ENCODE results near the gene ASTN1.

The ASTN1 gene

GRCh38 chr1:176919386-176920378, 244.8 kb downstream of the ASTN1 start:
- no peak for ATAC-seq

DNA sequence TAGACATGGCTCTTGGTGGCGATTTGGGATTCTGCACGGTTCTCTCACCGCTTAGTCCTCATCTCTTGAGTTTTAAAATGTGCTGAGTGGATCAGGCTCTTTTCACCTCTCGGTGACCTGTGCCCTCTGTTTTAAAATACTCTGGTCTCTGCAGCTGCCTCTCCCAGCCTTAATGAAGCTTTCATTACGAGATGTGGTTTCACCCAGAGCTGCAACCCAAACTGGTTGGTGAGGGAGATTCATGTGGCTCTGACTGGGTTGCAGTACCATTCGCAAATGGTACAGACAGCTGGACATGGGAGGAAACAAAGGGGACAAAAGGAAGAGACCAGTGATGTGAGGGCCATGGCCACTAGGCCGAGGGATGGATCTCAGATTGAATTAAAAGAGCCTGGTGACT, 258.9 kb downstream of the ASTN1 start:
- no peak for ATAC-seq

DNA sequence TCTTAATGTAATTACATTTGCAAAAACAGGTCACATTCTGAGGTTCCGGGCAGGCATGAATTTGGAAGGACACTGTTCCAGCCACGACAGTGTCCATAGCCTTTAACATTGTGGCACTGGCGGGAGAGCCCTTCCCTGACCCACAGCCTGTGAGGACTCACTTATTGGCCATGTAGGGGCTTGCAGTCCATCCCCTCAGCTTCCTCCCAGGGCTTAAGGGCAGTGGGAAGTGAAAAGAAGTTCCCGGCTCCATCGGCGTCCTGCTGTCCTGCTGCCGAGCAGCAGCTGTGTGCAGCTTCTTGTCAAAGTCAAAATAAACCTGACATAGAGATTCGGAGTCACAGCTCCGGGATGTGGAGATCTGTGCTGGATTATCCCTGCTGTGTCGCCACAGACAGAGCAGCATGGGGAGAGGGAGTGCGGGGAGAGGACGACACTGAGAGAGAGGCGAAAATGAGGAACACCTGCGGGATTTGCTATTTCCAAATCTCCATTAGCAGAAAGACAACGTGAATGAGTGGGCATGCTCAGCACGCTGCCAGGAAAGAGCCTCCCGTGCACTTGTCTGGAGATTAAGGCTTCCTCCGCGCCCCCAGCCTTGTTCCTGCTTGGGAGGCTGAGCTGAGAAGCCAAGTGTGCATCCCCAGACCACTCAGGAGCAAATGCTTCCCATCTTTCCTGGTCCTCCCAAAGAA, 260.3 kb downstream of the ASTN1 start:
- no peak for ATAC-seq

- ATAC-seq = no peak
Observed at GRCh38 chr1:176903474-176903873, 261.0 kb downstream of the ASTN1 start.

DNA sequence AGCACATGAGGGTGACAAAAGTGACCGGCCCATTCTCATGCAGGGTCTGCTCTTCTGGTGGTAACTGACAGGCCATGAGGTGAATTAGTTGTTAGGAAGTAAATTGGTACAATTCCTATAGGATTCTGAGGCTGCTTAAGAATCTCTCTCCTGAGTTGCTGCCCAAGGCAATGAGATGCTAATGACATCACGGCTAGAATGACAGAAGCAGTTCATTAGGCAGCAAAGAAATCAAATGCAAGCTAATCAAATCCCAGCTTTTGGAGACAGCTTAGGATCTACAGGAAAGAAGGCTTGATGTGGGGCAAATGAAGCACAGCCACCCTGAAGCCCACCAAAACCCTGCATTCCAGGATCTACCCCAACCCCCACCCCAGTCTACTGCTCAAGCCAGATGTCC, 265.2 kb downstream of the ASTN1 start:
- no peak for ATAC-seq

- ATAC-seq = no peak
Observed at GRCh38 chr1:176897350-176898236, 266.9 kb downstream of the ASTN1 start.

GRCh38 chr1:176896216-176896615, 268.3 kb downstream of the ASTN1 start:
- no peak for ATAC-seq

DNA sequence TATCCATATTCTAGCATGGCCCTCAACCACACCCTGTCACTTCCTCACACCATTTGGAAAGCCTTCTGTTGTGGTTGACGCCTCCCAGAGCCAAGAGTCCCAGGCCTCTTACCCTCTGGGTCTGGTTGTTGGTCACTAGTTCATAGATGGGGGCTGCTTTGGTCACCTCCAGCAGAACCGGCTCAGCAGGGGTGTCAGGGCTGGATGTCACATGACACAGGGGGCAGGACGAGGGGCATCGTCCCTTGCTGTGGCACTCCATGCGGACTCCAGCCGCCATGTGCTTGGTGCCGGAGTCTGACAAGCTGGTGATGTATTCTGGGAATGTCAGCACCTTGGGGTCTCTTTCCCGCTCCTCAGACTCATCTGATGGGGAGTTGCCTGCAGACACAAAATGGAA, 270.1 kb downstream of the ASTN1 start:
- ATAC-seq = no peak

DNA sequence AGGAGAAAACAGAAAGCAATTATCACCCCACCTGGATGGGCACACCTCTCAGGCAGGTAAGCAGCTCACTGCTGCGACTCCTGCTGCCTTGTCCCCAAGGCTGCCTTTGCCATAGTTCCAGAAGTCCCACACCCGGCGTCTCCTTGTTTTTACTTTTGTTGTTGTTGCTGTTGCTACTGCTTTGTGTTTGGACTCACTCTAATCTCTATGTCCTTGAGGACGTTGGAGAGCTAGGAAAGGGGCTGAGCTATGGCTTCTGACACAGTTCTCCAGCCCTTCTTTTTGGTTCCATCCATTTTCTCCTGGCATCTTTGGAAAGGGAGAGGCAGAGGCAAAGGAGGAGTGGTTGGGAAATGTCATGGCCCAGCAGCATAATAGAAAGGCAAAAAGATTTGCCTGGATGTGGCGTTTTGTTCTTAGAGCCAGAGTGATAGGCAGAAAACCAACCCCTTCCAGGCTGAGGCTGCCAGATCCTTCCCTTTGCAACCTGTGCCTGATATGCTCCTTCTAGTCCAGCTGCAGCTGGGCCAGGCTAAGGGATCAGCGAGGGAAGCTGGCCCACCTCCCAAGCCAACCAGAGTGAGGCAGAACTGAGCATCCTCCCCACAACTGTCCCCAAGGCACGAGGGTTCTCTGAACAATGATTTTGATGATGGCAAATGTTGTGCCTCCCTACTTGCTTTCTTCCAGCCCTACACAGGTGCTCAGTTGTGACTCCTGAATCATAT, 270.7 kb downstream of the ASTN1 start:
- no peak for ATAC-seq

GRCh38 chr1:176888471-176889032, 276.0 kb downstream of the ASTN1 start:
- ATAC-seq = no peak

DNA sequence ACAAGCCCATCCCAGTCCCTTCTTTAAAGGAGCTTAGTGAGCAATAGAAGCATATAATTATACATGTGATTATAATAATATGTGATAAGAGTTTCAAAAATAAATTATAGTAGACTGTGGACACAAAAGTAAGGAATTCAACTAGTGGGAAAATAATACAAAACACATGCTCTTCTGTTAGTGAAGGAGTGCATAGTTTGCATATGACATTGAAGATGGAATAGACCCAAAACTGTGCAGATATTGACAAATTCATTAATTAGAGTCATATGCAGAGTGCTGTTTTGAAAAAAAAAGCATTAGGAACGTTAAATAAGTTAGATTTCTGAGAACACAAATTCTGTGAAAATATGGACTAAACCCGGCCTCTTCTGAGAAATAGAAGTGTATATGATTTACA, 278.8 kb downstream of the ASTN1 start:
- no peak for ATAC-seq

- ATAC-seq = no peak
Observed at GRCh38 chr1:176885341-176885740, 279.2 kb downstream of the ASTN1 start.

DNA sequence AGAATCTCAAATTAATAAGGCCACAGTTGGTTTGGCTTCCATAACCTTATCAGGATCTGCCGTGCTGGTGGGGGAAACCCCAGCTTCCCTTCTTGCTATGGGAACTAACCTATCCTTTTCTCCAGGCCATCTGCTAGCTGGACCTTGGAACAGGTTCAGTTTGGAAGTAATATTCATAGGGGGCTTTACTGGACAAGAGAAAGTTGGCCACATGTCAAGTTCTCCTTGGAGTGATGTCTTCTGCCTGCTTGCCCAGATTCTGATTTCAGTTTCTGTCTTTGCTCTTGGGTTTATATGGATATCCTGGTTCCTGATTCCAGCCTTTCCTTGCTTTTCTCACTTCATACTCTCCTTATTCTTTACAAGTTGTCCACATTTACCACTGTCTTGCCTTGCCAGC, 279.6 kb downstream of the ASTN1 start:
- no peak for ATAC-seq

- ATAC-seq = no peak
Observed at GRCh38 chr1:176884286-176884685, 280.2 kb downstream of the ASTN1 start.

- no peak for ATAC-seq
Observed at GRCh38 chr1:176880955-176881595, 283.4 kb downstream of the ASTN1 start.

- no peak for ATAC-seq
Observed at GRCh38 chr1:176879784-176880620, 284.5 kb downstream of the ASTN1 start.

GRCh38 chr1:176878750-176879536, 285.6 kb downstream of the ASTN1 start:
- peak in 1 of 2 donors; percentile 13 for ATAC-seq

DNA sequence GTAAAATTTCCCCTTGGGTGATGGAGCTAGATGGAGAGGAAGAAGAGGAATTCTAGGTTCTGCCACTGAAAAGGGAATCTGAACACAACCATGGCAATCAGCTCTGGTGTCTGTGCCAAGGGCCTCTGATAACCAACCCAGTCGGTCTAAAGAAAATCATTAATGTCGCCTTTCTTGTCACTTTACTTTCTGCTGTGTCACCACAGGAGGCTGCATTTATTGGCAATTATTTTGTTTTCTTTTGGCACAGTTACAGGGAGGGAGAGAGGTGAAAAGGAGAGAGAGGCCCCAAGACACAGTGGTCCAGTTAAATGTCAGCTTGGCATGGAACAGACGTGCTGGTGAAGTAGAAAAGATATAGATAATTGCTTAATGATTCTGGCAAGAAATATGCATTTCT, 287.0 kb downstream of the ASTN1 start:
- no peak for ATAC-seq

- no peak for ATAC-seq
Observed at GRCh38 chr1:176876966-176877515, 287.5 kb downstream of the ASTN1 start.
